ENCODE results near the gene RALBP1.
A peak's percentile ranks its signal among the peaks of the same experiment; 100 is the strongest.
"Not testable (repeated sequence)": the region's sequence is repeated elsewhere in the genome, so short reads cannot be mapped to it uniquely, and the experiment has no call there.

RALBP1 gene

DNA sequence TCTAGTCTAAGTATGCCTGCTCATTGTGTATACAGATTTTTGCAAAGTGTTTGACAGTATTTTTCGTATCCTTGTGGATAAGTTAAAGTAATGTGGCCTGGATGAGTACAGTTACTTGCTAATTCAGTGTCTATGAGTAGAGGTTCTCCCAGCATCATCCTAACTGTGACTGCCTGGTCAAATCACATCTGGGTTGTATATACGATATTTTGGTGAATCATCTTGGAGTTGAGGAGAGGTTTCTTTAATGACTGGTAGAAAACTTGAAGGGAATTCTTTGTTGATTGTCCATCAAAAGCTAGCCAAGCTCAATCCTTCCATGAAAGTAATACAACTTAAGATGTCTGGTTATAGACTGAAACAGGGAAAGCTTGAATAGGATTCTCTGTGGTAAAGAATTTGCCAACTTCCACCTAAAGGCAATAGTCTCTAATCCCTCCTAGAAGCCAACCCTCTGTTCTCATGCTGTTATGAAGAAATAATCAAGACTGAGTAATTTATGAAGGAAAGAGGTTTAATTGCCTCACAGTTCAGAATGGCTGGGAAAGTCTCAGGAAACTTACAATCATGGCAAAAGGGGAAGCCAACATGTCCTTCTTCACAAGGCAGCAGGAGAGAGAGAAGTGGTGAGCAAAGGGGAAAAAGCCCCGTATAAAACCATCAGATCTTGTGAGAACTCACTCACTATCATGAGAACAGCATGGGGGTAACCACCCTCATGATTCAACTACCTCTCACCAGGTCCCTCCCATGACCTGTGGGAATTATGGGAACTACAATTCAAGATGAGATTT lies 19.4 kb upstream of the RALBP1 start:
- no peak for DNase-seq

DNA sequence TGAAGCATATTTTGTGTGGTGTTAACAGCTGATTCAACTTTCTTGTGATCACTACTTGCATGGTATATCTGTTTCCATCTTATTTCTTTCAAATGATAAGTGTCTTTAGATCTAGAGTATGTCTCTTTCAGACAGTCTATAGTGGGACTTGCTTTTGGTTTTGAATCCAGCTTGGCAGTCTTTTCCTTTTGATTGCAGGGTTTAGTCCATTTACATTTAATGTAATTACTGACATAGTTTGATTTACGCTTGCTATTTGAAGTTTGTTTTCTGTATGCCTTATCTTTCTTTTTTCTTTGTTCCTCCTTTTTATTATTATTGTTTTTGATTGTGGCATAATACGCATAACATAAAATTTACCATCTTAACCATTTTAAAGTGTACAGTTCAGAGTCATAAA lies 9.2 kb upstream of the RALBP1 start:
- DNase-seq: no peak

DNA sequence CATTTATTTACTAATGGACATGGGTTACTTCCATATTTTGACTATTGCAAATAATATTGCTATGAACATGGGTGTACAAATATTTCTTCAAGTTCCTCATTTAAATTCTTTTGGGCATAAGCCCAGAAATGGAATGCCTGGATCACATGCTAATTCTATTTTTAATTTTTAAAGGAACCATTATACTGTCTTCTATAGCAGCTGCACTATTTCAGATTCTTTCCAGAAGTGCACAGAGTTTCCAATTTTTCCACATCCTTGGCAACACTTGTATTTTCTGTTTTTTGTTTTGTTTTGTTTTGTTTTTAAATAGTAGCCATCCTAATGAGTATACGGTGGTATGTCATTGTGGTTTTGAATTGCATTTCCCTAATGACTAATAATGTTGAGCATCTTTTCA lies 8.5 kb upstream of the RALBP1 start:
- DNase-seq: no peak

DNA sequence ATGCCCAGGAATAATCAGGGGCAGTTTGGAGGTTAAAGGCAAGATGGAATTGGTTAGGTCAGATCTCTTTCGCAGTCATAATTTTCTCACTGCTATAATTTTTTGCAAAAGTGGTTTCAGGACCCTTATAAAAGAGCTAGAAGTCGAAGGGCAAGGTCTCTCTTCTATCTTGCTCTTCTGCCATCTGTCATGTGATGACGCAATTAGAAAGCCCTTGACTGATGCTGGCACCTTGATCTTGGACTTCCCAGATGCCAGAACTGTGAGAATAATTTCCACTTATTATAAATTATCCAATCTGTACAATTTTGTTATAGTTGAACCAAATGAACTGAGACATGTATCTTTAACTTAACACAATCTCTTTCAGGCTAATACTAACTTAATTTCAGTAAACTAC lies 6.3 kb upstream of the RALBP1 start:
- no peak for DNase-seq

DNA sequence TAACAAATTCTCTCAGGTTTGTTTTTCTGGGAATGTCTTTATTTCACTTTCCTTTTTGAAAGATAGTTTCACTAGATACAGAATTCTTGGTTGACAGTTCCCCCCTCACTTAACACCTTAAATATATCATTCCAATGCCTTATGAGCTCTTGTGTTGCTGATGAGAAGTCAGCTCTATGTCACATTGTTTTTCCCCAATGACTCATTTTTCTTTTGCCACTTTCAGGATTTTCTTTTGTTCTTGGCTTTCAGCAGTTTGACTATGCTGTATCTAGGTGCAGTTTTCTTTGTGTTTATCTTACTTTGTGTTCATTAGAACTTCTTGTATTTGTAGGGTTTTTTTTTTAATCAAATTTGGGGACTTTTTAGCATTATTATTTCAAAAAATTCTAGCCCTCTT lies 5.6 kb upstream of the RALBP1 start:
- DNase-seq: no peak

- DNase-seq: peak; percentile 86
Observed at GRCh38 chr18:9474108-9474982, 968 bp upstream of the RALBP1 start.

- DNase-seq: peak; percentile 70
Observed at GRCh38 chr18:9475643-9476591, 604 bp downstream of the RALBP1 start.

- DNase-seq: not testable (repeated sequence)
Observed at GRCh38 chr18:9476949-9477348, 1.6 kb downstream of the RALBP1 start.

DNA sequence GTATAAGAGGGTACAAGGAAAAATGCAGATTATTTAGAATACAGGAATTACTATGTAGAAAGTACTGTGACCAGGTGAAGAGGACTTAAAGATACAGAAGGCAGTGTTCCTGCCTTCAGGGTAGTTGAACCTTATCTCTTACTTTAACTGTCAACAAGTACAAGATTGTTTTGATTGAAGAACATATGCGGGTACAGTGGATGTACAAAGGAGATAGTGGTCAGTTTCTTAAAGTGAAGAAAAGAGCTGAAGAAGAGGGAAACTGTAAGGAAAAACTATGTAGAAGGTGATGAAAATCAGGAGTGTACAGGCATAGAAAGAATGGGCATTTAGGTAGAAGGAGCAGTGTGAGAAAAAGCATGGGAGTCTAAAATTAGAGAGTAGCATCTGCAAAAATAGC lies 2.2 kb downstream of the RALBP1 start:
- DNase-seq: no peak

DNA sequence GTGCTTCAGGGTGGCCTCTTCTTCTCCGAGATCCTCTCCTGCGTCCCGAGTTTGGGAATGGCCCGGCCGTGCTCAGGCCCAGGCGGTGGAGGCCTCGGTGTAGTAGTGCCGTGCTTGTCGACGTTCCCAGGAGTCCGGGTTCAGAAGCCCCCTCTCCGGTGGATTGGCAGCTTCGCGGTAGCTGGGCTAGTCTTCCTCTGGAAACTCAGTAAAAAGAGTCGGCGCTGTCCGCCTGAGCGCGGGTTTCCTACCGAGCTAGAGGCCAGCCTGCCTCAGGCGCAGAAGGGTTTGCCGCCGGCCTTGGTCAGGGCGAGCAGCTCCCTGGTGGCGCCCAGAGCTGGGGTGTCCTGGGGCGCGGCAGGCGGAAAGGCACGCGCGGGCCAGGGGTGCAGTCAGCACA lies 3.2 kb downstream of the RALBP1 start:
- no peak for DNase-seq

- DNase-seq: no peak
Observed at GRCh38 chr18:9482790-9483189, 7.5 kb downstream of the RALBP1 start.

GRCh38 chr18:9483526-9483925 lies 8.2 kb downstream of the RALBP1 start:
- DNase-seq: no peak

- DNase-seq: not testable (repeated sequence)
Observed at GRCh38 chr18:9484856-9485255, 9.5 kb downstream of the RALBP1 start.

GRCh38 chr18:9488538-9488937 lies 13.2 kb downstream of the RALBP1 start:
- no peak for DNase-seq

- DNase-seq: peak; percentile 62
Observed at GRCh38 chr18:9494778-9495331, 19.5 kb downstream of the RALBP1 start.

GRCh38 chr18:9495465-9495864 lies 20.2 kb downstream of the RALBP1 start:
- no peak for DNase-seq

GRCh38 chr18:9495916-9496705 lies 20.8 kb downstream of the RALBP1 start:
- no peak for DNase-seq

DNA sequence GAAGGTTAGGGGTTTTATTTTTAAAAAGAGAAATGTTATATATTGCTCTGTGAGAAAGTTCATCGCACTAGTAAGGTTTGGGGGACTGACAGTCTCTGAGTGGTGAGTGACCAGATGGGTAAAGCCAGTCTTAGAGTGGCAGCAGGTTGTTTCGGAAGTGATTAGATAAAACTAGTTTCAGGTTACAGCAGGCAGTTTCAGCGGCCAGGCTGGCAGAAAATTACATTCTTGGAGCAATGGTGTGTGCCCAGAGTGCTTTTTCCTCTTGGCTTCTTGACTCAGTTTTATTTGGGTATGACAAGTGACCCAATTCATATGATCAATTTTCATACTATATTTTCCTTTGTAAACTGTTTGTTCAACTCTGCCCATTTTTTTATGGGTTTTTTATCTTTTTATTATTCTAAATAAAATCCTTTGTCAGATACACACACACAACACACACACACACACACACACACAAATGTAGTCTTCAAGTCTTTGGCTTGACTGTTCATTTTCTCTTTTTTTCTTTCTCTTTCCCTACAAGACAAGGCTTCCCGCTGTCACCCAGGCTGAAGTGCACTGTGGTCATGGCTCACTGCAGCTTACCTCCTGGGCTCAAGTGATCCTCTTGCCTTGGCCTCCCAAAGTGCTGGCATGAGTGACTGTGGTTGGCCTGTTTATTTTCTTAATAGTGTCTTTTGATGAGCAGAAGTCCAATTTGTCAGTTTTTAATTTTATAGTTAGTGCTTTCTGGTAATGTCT lies 30.9 kb downstream of the RALBP1 start:
- DNase-seq: no peak

- no peak for DNase-seq
Observed at GRCh38 chr18:9507565-9508088, 32.3 kb downstream of the RALBP1 start.

- no peak for DNase-seq
Observed at GRCh38 chr18:9508446-9509025, 33.2 kb downstream of the RALBP1 start.

Data from EL (cell line).